IMR-90 (cell line): ENCODE measurements around the gene B3GNT9.
A peak's percentile ranks its signal among the peaks of the same experiment; 100 is the strongest.

Experiments
- BHLHE40 ChIP-seq: fragments of 150-350 bp; IDR thresholded peaks from 2 replicates; pipeline ENCODE4 v1.6.1; 2016; ENCODE audit warnings: mild to moderate bottlenecking, low read depth, low read length
- CTCF ChIP-seq: conservative IDR thresholded peaks from 2 replicates; pipeline ENCODE4 v1.5.1; 2012; ENCODE audit warnings: mild to moderate bottlenecking, low read depth, low read length, improper control_type of control experiment
- MAZ ChIP-seq: IDR thresholded peaks from 2 replicates; pipeline ENCODE4 v1.6.1; 2012; ENCODE audit warnings: low read depth, mild to moderate bottlenecking, low read length, improper control_type of control experiment, moderate library complexity, borderline replicate concordance
- POLR2A ChIP-seq: IDR thresholded peaks from 2 replicates; pipeline ENCODE4 v1.6.1; 2012; ENCODE audit warnings: mild to moderate bottlenecking, low read depth, low read length
- SMC3 ChIP-seq: fragments of 150-350 bp; IDR thresholded peaks from 2 replicates; pipeline ENCODE4 v1.6.1; 2016; ENCODE audit warnings: low read depth, mild to moderate bottlenecking, antibody characterized with exemption, low read length, moderate library complexity
- TF ChIP-seq, protein P1 (sequence below): fragments of 150-350 bp; IDR thresholded peaks from 2 replicates; pipeline ENCODE4 v1.6.1; 2017; ENCODE audit warnings: mild to moderate bottlenecking, antibody characterized with exemption, low read length, low read depth

DNA sequence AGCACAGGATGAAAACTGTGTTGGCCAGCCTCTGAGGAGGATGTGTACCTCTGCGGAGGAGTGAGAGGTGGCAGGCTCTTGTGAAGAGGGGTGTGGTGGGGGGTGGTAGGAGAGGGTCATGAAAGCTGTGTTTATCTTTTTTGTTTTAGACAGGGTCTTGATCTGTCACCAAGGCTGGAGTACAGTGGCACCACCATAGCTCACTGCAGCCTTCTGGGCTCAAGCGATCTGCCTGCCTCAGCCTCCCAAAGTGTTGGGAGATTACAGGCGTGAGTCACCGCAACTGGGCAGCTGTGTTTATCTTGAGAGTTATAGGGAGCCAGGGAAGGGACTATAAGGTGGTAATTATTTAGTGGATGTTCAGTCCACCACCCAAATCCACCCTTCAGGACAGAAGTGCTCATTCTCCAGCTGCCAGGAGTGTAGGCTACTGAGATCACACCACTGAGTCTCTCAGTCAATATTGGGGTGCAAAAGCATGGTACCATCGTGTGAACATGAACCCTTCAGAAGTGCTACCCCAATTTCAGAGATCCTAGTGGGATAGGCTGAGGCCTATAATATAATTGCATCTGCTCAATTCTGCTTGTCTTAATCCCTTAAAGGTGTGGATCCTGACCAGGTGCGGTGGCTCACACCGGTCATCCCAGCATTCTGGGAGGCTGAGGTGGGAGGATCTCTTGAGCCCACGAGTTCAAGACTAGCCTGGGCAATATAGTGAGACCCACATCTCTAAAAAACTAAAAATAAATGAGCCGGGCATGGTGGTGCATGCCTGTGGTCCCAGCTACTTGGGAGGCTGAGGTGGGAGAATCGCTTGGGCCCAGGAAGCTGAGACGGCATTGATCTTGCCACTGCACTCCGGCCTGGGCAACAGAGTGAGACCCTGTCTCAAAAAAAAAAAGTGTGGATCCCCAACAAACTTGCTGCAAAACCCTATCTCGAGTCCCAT lies 39.9 kb upstream of the B3GNT9 start:
- TF ChIP-seq MAZ (no peak), CTCF (no peak), POLR2A (no peak), SMC3 (no peak), BHLHE40 (0 out of 2 replicates have a peak, but pooled peaks have one; percentile 21)
- TF ChIP-seq, protein P1, sequence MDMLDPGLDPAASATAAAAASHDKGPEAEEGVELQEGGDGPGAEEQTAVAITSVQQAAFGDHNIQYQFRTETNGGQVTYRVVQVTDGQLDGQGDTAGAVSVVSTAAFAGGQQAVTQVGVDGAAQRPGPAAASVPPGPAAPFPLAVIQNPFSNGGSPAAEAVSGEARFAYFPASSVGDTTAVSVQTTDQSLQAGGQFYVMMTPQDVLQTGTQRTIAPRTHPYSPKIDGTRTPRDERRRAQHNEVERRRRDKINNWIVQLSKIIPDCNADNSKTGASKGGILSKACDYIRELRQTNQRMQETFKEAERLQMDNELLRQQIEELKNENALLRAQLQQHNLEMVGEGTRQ = no peak
